Endothelial cell of umbilical vein (primary cell): ENCODE results near the gene KCNJ12. TPM values are rescaled to one million over a fixed set of nuclear protein-coding genes. Genes with fewer than 3 reads are reported as not detected.
"Not testable (repeated sequence)": the region's sequence is repeated elsewhere in the genome, so short reads cannot be mapped to it uniquely, and the experiment has no call there.

Source experiments
- BruUV-seq: library from RNA; stranded (reverse); fragments of 400-500 nt; replicated peaks from 2 replicates; lab custom pipeline; 2021; lab: Mats Ljungman, UMichigan
- CTCF ChIA-PET: fragments of 300-600, 350-600 bp; sonication (Branson Sonifier 250); formaldehyde crosslinking; loops from one replicate; lab custom pipeline; 2021; ENCODE audit warnings: antibody characterized with exemption, inconsistent platforms; lab: Charles Lee
- POLR2A ChIA-PET: fragments of 300-600, 350-600 bp; sonication (Branson Sonifier 250); formaldehyde crosslinking; loops from one replicate; lab custom pipeline; 2021; ENCODE audit warnings: antibody characterized with exemption, inconsistent platforms; lab: Charles Lee
- DNase-seq: peaks from one replicate; pipeline ENCODE4 v3.0.0-alpha.2; 2011; ENCODE audit warnings: low read depth, low spot score
- FAIRE-seq: peaks from 2 replicates; lab custom pipeline; 2011; peaks lifted over from hg19 to GRCh38; lab: Jason Lieb, UNC
- H2AFZ ChIP-seq: 2 replicates; pipeline ENCODE4 v1.6.0; 2012; ENCODE audit warnings: low read depth, low read length, control low read depth, inconsistent platforms
- H3K27ac ChIP-seq: 2 replicates; pipeline ENCODE4 v1.5.1; 2011; ENCODE audit warnings: low read depth, mild to moderate bottlenecking, control low read depth, low read length, moderate library complexity; ENCODE audit not compliant: insufficient read depth
- H3K27me3 ChIP-seq, 2 experiments: 2 replicates each; pipeline versions ENCODE4 v1.6.0 to v1.6.1; 2011; ENCODE audit warnings: low read length in 2 of 2, mixed read lengths in 1 of 2; ENCODE audit not compliant: control insufficient read depth in 2 of 2, insufficient read depth in 2 of 2
- H3K36me3 ChIP-seq, 2 experiments: 2 replicates in 1 of 2; 3 replicates in 1 of 2; pipeline ENCODE4 v1.5.1; 2011; ENCODE audit warnings: low read length in 2 of 2, mild to moderate bottlenecking in 1 of 2, moderate library complexity in 1 of 2; ENCODE audit not compliant: control insufficient read depth in 2 of 2, insufficient read depth in 2 of 2; ENCODE audit errors: extremely low read depth in 1 of 2
- H3K4me1 ChIP-seq: 3 replicates; pipeline ENCODE4 v1.5.1; 2011; ENCODE audit warnings: mild to moderate bottlenecking, low read length; ENCODE audit not compliant: control insufficient read depth, insufficient read depth; ENCODE audit errors: extremely low read depth
- H3K4me2 ChIP-seq: 2 replicates; pipeline ENCODE4 v1.6.1; 2011; ENCODE audit warnings: low read length, control low read depth, mixed read lengths; ENCODE audit not compliant: insufficient read depth
- H3K4me3 ChIP-seq, 3 experiments: fragments of 200-600 bp in 1 of 3; sonication (generic), shearing (Covaris generic) in 1 of 3; replicated peaks in 1 of 3; 2 replicates each; pipeline ENCODE4 v1.5.1; 2011 to 2016; ENCODE audit warnings: control low read depth in 3 of 3, low read length in 3 of 3, mild to moderate bottlenecking in 2 of 3, inconsistent platforms in 1 of 3, low read depth in 1 of 3, moderate library complexity in 1 of 3; ENCODE audit not compliant: insufficient read depth in 1 of 3
- H3K79me2 ChIP-seq: 2 replicates; pipeline ENCODE4 v1.6.0; 2012; ENCODE audit warnings: low read length, inconsistent platforms; ENCODE audit not compliant: control insufficient read depth, insufficient read depth
- H3K9ac ChIP-seq: replicated peaks from 2 replicates; pipeline ENCODE3; 2011; ENCODE audit warnings: low read length, control low read depth; ENCODE audit not compliant: insufficient read depth; ENCODE audit errors: extremely low read depth
- H3K9me1 ChIP-seq: replicated peaks from 3 replicates; pipeline ENCODE4 v1.6.0; 2011; ENCODE audit warnings: mild to moderate bottlenecking, low read length; ENCODE audit not compliant: control insufficient read depth, insufficient read depth; ENCODE audit errors: extremely low read depth
- H3K9me3 ChIP-seq: replicated peaks from 2 replicates; pipeline ENCODE4 v1.5.1; 2012; ENCODE audit warnings: low read length, inconsistent platforms; ENCODE audit not compliant: control insufficient read depth, insufficient read depth
- H4K20me1 ChIP-seq: replicated peaks from 2 replicates; pipeline ENCODE3; 2011; ENCODE audit warnings: mild to moderate bottlenecking, low read length; ENCODE audit not compliant: control insufficient read depth, insufficient read depth; ENCODE audit errors: extremely low read depth
- dilution Hi-C: fragments of 300-500 bp; cut with MboI; formaldehyde crosslinking; loops from one replicate; pipeline ENCODE4 v1.15.0; 2019; ENCODE audit warnings: low sequenced_read_pairs; ENCODE audit not compliant: extremely low pct_ligation_motif_present
- intact Hi-C: fragments of 100-400 bp; cut with micrococcal nuclease; formaldehyde crosslinking; loops from one replicate; pipeline ENCODE4 v1.10.0; 2022
- polyA plus RNA-seq, 4 experiments: library from polyadenylated mRNA; depleted of rRNA in 3 of 4; stranded (reverse) in 3 of 4; unstranded in 1 of 4; fragments of >200 nt; gene quantifications; 2 replicates each; pipeline versions ENCODE4 v1.2.1 to v1.2.3, GENCODE V29; 2011 to 2012; ENCODE audit warnings: missing spikeins in 1 of 4
- total RNA-seq: library from RNA; stranded (reverse); gene quantifications from 2 replicates; pipeline ENCODE4 v1.2.3, GENCODE V29; 2021

KCNJ12 gene
- total and polyA plus RNA-seq, 2 donors (not counting 3 experiments of a cell fraction or from before 2014, with no cell fraction given), result 0.19 to 0.44 TPM

GRCh38 chr17:21349358-21350050 is 26.7 kb upstream of the KCNJ12 start:
- H3K9ac ChIP-seq, H3K36me3 ChIP-seq, CTCF ChIA-PET, H3K9me3 ChIP-seq, H3K27ac ChIP-seq, POLR2A ChIA-PET, H3K4me1 ChIP-seq, H3K4me2 ChIP-seq, H3K79me2 ChIP-seq, H4K20me1 ChIP-seq, H3K9me1 ChIP-seq, DNase-seq, H3K27me3 ChIP-seq, intact Hi-C loops, H2AFZ ChIP-seq, dilution Hi-C loops, H3K4me3 ChIP-seq, BruUV-seq: not testable (repeated sequence)
- FAIRE-seq, result peak; percentile 66

- CTCF ChIA-PET, H3K4me2 ChIP-seq, H3K27me3 ChIP-seq, H3K9me3 ChIP-seq, DNase-seq, intact Hi-C loops, POLR2A ChIA-PET, H2AFZ ChIP-seq, H3K4me3 ChIP-seq, BruUV-seq, H3K36me3 ChIP-seq, H3K9ac ChIP-seq, H3K27ac ChIP-seq, H3K4me1 ChIP-seq, H4K20me1 ChIP-seq, dilution Hi-C loops, H3K79me2 ChIP-seq, FAIRE-seq, H3K9me1 ChIP-seq: not testable (repeated sequence)
Measured at GRCh38 chr17:21350495-21350894, 25.7 kb upstream of the KCNJ12 start.
